HepG2 (cell line): ENCODE results near the gene PLPPR3. TPM values are rescaled to one million over a fixed set of nuclear protein-coding genes. Genes with fewer than 3 reads are reported as not detected.

Experiments used
- ATAC-seq: fragments of 200-7000 bp; cut with Tn5 transposase; 3 replicates; pipeline ENCODE4 v1.9.1; 2020; ENCODE audit warnings: mild to moderate bottlenecking, moderate library complexity
- BruUV-seq: library from RNA; stranded (reverse); fragments of 400-500 nt; replicated peaks from 2 replicates; lab custom pipeline; 2021; lab: Mats Ljungman, UMichigan
- CTCF ChIA-PET: fragments of 300-600 bp; formaldehyde crosslinking; extraction: SDS; loops from one replicate; lab custom pipeline; 2021; ENCODE audit warnings: low total read pairs, inconsistent platforms, low intra/inter-chr PET ratio; lab: Yijun Ruan, JAX
- POLR2A ChIA-PET: fragments of 350-600 bp; sonication (Branson Sonifier 250); formaldehyde crosslinking; loops from one replicate; lab custom pipeline; 2020; ENCODE audit warnings: antibody characterized with exemption, inconsistent platforms; lab: Yijun Ruan, JAX
- DNase-seq: peaks from one replicate; pipeline ENCODE4 v3.0.0-alpha.2; 2015; ENCODE audit warnings: low spot score
- FAIRE-seq: peaks from 3 replicates; lab custom pipeline; 2011; peaks lifted over from hg19 to GRCh38; lab: Jason Lieb, UNC
- H2AFZ ChIP-seq: one replicate; pipeline ENCODE4 v1.6.1; 2011; ENCODE audit warnings: low read length, inconsistent platforms
- H3K27ac ChIP-seq: fragments of 300-600 bp; 3 replicates; pipeline ENCODE4 v1.8.0; 2011; ENCODE audit warnings: mixed run types, mild to moderate bottlenecking, mixed read lengths, low read length, inconsistent platforms; ENCODE audit not compliant: insufficient read depth; ENCODE audit errors: extremely low read length
- H3K27me3 ChIP-seq, 2 experiments: fragments of 200-600 bp in 1 of 2; 2 replicates in 1 of 2; 3 replicates in 1 of 2; pipeline versions ENCODE4 v1.6.0 to v1.8.0; 2011; ENCODE audit warnings: low read length in 2 of 2, mild to moderate bottlenecking in 2 of 2, moderate library complexity in 2 of 2, inconsistent platforms in 1 of 2; ENCODE audit not compliant: insufficient read depth in 2 of 2, control insufficient read depth in 1 of 2
- H3K36me3 ChIP-seq, 2 experiments: fragments of 200-600 bp in 1 of 2; replicated peaks in 1 of 2; 2 replicates in 1 of 2; 3 replicates in 1 of 2; pipeline versions ENCODE4 v1.5.1 to v1.8.0; 2011; ENCODE audit warnings: low read length in 2 of 2, inconsistent platforms in 1 of 2; ENCODE audit not compliant: insufficient read depth in 2 of 2, control insufficient read depth in 1 of 2
- H3K4me1 ChIP-seq: 2 replicates; pipeline ENCODE4 v1.5.1; 2012; ENCODE audit warnings: low read length, inconsistent platforms; ENCODE audit not compliant: insufficient read depth
- H3K4me2 ChIP-seq: 2 replicates; pipeline ENCODE4 v1.6.0; 2011; ENCODE audit warnings: low read depth, low read length, inconsistent platforms
- H3K4me3 ChIP-seq, 3 experiments: fragments of 200-600 bp in 1 of 3; sonication (generic), shearing (Covaris generic) in 1 of 3; replicated peaks in 1 of 3; 2 replicates each; pipeline ENCODE4 v1.5.1; 2011 to 2016; ENCODE audit warnings: low read length in 3 of 3, inconsistent platforms in 2 of 3, low read depth in 2 of 3, mild to moderate bottlenecking in 2 of 3, control low read depth in 1 of 3, mixed read lengths in 1 of 3; ENCODE audit not compliant: insufficient read depth in 1 of 3
- H3K79me2 ChIP-seq: one replicate; pipeline ENCODE4 v1.6.1; 2011; ENCODE audit warnings: low read length, inconsistent platforms; ENCODE audit not compliant: insufficient read depth
- H3K9ac ChIP-seq: 2 replicates; pipeline ENCODE4 v1.6.0; 2011; ENCODE audit warnings: mild to moderate bottlenecking, low read depth, low read length, inconsistent platforms; ENCODE audit not compliant: insufficient read depth
- H3K9me3 ChIP-seq: 2 replicates; pipeline ENCODE4 v1.5.1; 2012; ENCODE audit warnings: mild to moderate bottlenecking, low read length
- H4K20me1 ChIP-seq: 2 replicates; pipeline ENCODE4 v1.6.0; 2011; ENCODE audit warnings: inconsistent platforms, mild to moderate bottlenecking, low read length, moderate library complexity; ENCODE audit not compliant: insufficient read depth
- THAP9 ChIP-seq: sonication (generic); formaldehyde crosslinking; IDR thresholded peaks from 2 replicates; pipeline ENCODE4; 2020; ENCODE audit warnings: missing genetic modification reagents, mild to moderate bottlenecking, borderline replicate concordance
- U2AF2 ChIP-seq: fragments of 200-400 bp; formaldehyde crosslinking; IDR thresholded peaks from 2 replicates; pipeline ENCODE4 v1.6.1; 2017; ENCODE audit warnings: low read depth, mild to moderate bottlenecking, low read length
- ZNF180 ChIP-seq: sonication (generic); formaldehyde crosslinking; IDR thresholded peaks from 2 replicates; pipeline ENCODE4 v1.4.0; 2020; ENCODE audit warnings: low read depth, missing genetic modification reagents, borderline replicate concordance
- ZSCAN22 ChIP-seq: sonication (generic); formaldehyde crosslinking; IDR thresholded peaks from 2 replicates; pipeline ENCODE4 v1.4.0; 2020; ENCODE audit warnings: mild to moderate bottlenecking, missing genetic modification reagents
- WGBS: methylation state at CpG from one replicate; pipeline ENCODE4 v1.1.6; 2017; ENCODE audit warnings: low lambda C conversion rate; 5-methylcytosine and 5-hydroxymethylcytosine counted together
- in situ Hi-C: cut with HindIII; loops from 2 replicates; pipeline ENCODE4 v1.10.0; 2017; ENCODE audit warnings: low pct_unique_long_range_greater_than_20kb; ENCODE audit not compliant: extremely low pct_ligation_motif_present
- intact Hi-C: fragments of 100-400 bp; cut with micrococcal nuclease; formaldehyde crosslinking; loops from one replicate; pipeline ENCODE4 v1.10.0; 2022; ENCODE audit not compliant: unreplicated experiment
- polyA plus RNA-seq, 8 experiments: library from polyadenylated mRNA; depleted of rRNA in 3 of 8; stranded (reverse) in 7 of 8; unstranded in 1 of 8; fragments of >200 nt; fragmentation: Illumina TruSeq in 4 of 8; extraction: Trizol in 4 of 8; gene quantifications; 2 replicates each; pipeline versions ENCODE4 v1.2.1 to v1.2.3, GENCODE V29; 2011 to 2016; ENCODE audit warnings: low read depth in 4 of 8, missing spikeins in 1 of 8, mixed read lengths in 1 of 8; ENCODE audit not compliant: insufficient read depth in 1 of 8
- total RNA-seq, 5 experiments: library from RNA; depleted of rRNA; stranded (reverse); fragments of >200 nt; fragmentation: Illumina TruSeq; extraction: Trizol; gene quantifications; 2 replicates each; pipeline ENCODE4 v1.2.3, GENCODE V29; 2016; ENCODE audit warnings: low read depth in 1 of 5
- TF ChIP-seq, protein P1 (sequence below): sonication (generic); formaldehyde crosslinking; IDR thresholded peaks from 2 replicates; pipeline ENCODE4 v1.8.0; 2022; ENCODE audit warnings: missing genetic modification reagents, mild to moderate bottlenecking, moderate library complexity, borderline replicate concordance

PLPPR3 gene
- total and polyA plus RNA-seq, 2 of the 13 experiments (the other 11 are each of a cell fraction or from before 2014, with no cell fraction given): 0.07 to 0.16 TPM

GRCh38 chr19:831407-832369, 9.9 kb upstream of the PLPPR3 start (continued):
- TF ChIP-seq THAP9 (CRISPR knock-in tag): 0 out of 2 replicates have a peak, but pooled peaks have one; percentile 15

GRCh38 chr19:829129-829758, 7.5 kb upstream of the PLPPR3 start:
- no peak for FAIRE-seq

More at GRCh38 chr19:829129-829758, 7.5 kb upstream of the PLPPR3 start:
- H3K36me3 ChIP-seq: no peaks in the 10 kb centered on the region
- BruUV-seq: no TSS peak
- no peaks in the 10 kb centered on the region for H3K9me3 ChIP-seq
- no peak for DNase-seq
- intact Hi-C loops (no loop called here), in situ Hi-C loops (no loop called here)
- H3K4me3 ChIP-seq: no peak overlapping the region
- WGBS: 64% methylated on average over 12 of the region's 18 CpGs
- peaks cover 14% of the 10 kb centered on the region for H3K4me1 ChIP-seq
- no peaks in the 10 kb centered on the region for H4K20me1 ChIP-seq
- no peak overlapping the region for H3K27ac ChIP-seq
- H2AFZ ChIP-seq: no peak overlapping the region
- no peaks in the 10 kb centered on the region for H3K79me2 ChIP-seq
- TF ChIP-seq U2AF2 (no peak), ZSCAN22 (CRISPR knock-in tag) (peak; percentile 96), ZNF180 (CRISPR knock-in tag) (no peak)
- TF ChIP-seq, protein P1, sequence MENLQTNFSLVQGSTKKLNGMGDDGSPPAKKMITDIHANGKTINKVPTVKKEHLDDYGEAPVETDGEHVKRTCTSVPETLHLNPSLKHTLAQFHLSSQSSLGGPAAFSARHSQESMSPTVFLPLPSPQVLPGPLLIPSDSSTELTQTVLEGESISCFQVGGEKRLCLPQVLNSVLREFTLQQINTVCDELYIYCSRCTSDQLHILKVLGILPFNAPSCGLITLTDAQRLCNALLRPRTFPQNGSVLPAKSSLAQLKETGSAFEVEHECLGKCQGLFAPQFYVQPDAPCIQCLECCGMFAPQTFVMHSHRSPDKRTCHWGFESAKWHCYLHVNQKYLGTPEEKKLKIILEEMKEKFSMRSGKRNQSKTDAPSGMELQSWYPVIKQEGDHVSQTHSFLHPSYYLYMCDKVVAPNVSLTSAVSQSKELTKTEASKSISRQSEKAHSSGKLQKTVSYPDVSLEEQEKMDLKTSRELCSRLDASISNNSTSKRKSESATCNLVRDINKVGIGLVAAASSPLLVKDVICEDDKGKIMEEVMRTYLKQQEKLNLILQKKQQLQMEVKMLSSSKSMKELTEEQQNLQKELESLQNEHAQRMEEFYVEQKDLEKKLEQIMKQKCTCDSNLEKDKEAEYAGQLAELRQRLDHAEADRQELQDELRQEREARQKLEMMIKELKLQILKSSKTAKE (CRISPR knock-in tag): no peak
- H3K4me2 ChIP-seq: no peak overlapping the region
- H3K27me3 ChIP-seq: peaks cover 11 to 40% of the 10 kb centered on the region in 2 experiments
- ChIA-PET CTCF (no interaction called here), POLR2A (no interaction called here)
- no peak overlapping the region for H3K9ac ChIP-seq
- ATAC-seq: no peak
